HL-60/S4 treated with retinoic acid at 250 ng/mL for 4 days and 3 days (cell line): ENCODE results near the gene HINT2.

Experiments used
- in situ Hi-C: fragments of 300-500 bp; cut with MboI; formaldehyde crosslinking; loops from 2 replicates; pipeline ENCODE4 v1.7.0; 2022; ENCODE audit warnings: low sequenced_read_pairs

The HINT2 gene

DNA sequence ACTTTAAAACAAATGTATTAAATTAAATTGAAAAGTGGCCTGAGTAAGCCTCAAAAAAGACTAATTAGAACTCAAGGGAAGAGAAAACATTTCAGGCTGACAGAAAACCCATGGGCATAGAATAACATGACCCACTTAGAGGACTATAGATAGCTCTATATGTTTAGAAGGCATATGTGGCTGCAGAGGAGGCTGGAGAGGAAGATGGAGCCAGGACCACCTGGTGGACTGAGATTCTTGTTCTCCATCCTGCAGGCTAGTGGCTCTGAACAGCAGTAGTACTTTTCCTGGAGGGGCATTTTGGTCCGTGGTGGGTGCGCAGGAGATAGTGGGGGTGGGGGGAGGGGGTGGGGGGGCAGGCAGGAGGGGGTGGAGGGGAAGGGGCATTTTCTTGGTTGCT is 33.8 kb downstream of the HINT2 start:
- in situ Hi-C loops = no loop called here

DNA sequence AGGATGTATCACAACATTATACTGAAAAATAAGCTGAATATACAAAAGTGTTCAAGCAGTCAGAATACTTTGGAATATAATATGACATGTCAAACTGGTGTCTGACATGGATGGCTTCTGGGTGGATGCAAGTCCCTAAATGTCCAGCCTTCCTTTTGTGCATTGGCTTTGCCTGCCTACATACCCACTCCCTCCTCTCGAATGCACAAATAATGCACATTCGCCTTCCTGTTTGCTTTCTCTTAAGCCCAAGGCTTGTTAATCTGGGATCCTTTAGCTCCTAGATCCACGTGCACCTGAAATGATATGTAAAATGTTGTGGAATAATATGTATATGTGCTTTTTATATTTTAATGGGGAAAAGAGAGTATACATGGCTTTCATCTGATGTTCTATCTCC is 36.3 kb downstream of the HINT2 start:
- in situ Hi-C loops = no loop called here

DNA sequence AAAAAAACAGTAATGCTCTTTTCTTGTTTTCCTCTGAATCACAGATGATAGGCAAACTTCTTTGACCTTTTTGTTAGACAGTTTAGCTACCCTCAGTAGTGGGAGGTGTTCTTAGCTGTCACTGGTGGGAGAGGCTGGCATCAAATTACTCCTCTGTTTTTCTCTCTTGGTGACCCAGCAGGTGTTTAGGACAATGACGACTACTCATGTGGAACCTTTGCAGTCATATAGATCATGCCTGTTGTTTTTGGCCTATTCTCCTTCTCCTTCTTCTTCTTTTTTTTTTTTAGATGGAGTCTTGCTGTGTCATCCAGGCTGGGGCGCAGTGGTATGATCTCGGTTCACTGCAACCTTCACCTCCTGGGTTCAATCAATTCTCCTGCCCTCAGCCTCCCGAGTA is 38.8 kb downstream of the HINT2 start:
- in situ Hi-C loops = no loop called here

DNA sequence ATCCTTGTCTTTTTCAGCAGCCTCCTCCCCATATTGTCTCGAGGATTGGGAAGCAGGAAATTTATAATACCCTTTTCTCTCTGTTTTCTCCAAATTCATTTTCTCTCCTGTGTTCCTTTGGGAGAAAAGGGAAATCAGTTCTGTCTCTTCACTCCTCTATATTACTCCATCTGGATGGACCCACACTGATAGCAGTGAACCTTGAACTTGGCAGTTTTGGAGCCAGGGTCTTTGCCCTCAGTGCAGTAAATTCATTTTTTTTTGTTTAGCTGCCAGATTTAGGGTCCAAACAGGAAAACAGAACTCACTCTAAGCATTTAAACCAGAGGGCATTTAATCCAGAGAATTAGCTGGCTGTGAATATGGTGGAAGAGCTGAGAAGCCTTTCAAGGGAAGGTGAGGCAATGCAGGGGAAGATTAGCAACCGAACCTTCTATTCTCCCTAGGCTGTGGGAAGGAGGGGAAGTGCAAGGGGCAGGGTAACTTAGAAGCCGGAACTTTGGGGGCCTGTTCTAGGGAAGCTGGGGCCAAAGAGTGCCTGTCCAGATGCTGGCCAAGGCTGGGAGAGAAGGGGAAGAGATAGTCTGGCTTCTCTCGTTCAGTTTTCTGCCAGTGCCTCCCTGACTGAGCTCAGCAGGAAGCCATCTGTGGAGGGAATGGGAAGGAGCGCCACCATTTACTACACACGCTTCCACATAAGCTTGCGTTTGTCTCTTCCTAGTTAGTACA is 39.8 kb downstream of the HINT2 start:
- in situ Hi-C loops = no loop called here

DNA sequence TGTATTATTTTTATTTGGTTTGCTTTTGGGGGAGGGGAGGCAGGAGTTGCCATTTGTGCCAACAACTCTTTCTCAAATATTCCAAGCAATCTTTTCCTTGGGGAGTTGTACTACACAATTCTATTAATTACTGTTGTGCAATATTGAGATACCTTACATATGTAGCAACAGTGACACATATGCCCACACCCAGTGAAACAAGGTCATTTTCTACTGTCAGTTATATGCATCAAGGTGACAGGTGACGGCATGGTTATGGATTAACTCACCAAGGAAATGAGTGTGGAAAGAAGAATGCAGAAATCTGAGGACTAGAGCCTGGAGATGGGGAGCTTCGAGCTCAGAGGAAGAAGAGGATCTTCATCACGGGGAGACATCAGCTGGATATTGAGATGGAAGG is 42.9 kb downstream of the HINT2 start:
- in situ Hi-C loops = no loop called here

DNA sequence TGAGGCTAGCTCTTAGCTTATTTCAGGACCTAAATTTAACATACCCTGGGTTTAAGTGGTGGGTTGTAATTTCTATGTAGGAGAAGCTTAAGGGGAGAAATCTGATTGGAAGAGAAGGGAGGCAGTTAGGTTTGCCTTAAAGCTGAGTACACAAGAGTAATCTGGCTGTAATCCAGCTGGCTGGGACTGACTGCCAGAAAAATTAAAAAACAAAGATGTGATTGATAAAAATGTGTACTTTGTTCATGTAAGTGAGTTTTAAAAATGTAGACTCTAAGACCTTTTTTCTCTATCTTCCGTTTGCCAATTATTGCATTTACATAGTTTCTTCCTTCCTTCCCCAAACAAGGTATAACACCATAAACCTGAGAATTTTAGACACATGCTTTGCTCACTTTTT is 43.3 kb downstream of the HINT2 start:
- in situ Hi-C loops = no loop called here

DNA sequence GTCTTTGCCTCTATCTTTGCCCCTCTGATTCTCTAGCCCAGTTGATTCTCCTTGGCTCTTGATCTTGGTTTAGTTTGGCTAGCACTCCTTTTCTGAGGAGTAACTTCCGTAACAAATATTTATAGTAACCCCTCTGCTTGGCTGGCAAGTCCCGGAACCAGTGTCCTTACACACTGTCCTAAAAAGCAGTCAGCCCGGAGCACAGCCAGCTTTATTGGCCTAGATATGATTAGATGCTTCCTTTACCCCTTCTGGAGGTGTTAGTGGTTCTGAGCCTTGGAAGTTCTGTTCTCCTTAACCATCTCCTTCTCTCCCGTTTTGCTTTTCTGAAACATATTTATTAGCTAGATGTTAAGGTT is 43.8 kb downstream of the HINT2 start:
- in situ Hi-C loops = no loop called here

DNA sequence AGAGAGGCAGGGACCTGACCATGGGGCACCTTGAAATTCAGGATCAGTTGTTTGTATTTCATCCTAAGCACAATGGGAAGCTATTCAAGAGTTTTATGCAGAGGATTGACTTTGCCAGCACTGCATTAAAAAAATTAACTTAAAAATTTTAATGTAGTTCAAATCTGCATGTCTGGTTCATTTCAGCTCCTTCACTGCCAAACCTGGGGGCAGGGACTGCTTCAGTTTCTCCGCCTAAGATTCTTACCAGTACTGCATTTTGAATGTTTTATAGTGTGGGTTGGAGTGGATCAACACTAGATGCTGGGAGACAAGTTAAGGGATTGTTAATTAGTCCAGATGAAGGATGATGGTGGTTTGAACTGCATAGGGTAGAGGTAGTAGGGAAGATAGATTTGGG is 45.1 kb downstream of the HINT2 start:
- in situ Hi-C loops = no loop called here

DNA sequence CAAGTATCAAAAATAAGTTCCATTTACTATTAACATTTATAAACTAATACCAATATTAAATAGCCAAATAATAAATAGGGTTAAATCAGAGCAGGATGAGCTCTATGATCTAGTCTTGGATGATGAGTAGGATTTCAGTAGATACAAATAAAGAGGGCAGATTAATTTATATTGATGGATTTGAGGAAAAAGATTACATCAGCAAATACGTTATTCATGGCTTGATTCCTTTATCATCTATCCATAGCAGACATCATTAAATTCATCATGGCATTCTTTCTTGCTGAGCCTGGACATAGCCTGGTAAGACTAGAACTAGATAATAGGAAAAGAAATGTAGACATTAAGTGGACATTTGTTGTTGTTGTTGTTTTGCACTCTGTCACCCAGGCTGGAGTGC is 47.4 kb downstream of the HINT2 start:
- in situ Hi-C loops = no loop called here

DNA sequence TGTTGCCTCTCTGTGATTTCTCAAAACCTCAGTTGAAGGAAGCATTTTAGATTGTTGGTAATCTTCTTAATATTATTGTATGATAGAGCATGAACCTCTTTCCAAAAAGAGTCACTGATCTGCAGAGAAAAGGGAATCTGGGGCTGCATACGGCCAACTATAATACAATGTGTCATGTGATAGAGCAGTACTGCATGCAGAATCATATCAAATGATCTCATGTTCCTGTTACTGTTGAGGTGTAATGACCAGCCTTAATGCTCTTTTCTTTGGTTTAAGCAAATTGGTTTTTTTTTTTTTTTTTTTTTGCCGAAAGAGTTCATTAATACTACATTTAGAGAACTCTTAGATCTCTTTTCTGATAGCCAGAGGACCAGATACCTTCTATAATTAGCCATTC is 47.8 kb downstream of the HINT2 start:
- in situ Hi-C loops = no loop called here

DNA sequence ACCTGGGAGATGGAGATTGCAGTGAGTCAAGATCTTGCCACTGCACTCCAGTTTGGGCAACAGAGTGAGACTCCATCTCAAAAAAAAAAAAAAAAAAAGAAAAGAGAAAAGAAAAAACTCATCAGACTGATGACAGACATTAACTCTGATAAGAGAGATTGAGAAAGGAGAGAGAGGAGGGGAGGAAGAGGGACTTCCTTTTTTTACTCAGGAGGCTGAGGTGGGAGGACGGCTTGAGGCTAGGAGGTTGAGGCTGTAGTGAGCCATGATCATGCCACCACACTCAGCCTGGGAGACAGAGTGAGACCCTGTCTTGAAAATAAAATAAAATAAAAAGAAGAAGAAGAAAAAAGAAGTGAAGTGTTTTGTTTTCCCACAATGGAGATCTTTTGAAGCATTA is 51.0 kb downstream of the HINT2 start:
- in situ Hi-C loops = no loop called here

DNA sequence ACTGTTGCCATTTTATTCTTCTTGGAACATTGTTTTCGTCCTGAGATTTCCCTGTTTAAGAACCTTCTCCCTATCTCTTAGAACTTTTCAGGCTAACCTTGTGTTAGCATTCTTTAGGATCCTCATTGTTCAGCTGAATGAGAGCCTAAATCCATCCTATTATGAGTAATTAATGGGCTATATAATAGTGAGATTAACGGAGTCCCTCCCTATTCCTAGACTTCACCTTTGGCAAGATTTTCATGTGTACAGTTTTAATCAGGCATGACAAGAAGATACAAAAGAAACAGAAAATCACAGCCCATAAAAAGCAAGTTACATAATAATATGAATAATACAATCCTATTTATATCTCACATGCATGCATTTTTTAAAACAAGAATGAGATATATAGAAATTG is 51.7 kb downstream of the HINT2 start:
- in situ Hi-C loops = no loop called here
